ENCODE measurements around the gene BRME1. TPM values are rescaled to one million over a fixed set of nuclear protein-coding genes. Genes with fewer than 3 reads are reported as not detected.

The BRME1 gene
- total and polyA plus RNA-seq, 2 of the 13 experiments (the other 11 are each of a cell fraction or from before 2014, with no cell fraction given) = 0.74 to 1.5 TPM

GRCh38 chr19:13847407-13848339 lies 58.2 kb downstream of the BRME1 start (continued):
- TF ChIP-seq ATF4 (CRISPR knock-in tag; IDR thresholded peaks at IDR 0.05) (no peak), ZIK1 (CRISPR knock-in tag; IDR thresholded peaks at IDR 0.05; ENCODE audit: borderline replicate concordance, low read depth) (no peak), GPN1 (CRISPR knock-in tag; IDR thresholded peaks at IDR 0.05; ENCODE audit: borderline replicate concordance) (no peak), KLF9 (CRISPR knock-in tag; IDR thresholded peaks at IDR 0.05; ENCODE audit: low read depth) (no peak), KLF12 (CRISPR knock-in tag; IDR thresholded peaks at IDR 0.05; ENCODE audit: borderline replicate concordance) (no peak), RFXAP (CRISPR knock-in tag; IDR thresholded peaks at IDR 0.05; ENCODE audit: borderline replicate concordance) (no peak), AHR (CRISPR knock-in tag; IDR thresholded peaks at IDR 0.05) (no peak), ZNF746 (CRISPR knock-in tag; IDR thresholded peaks at IDR 0.05) (peak; percentile 77), ZNF687 (CRISPR knock-in tag; IDR thresholded peaks at IDR 0.05) (peak; percentile 63), ESRRA (CRISPR knock-in tag; IDR thresholded peaks at IDR 0.05; ENCODE audit: low read depth) (no peak), ZNF281 (CRISPR knock-in tag; IDR thresholded peaks at IDR 0.05; ENCODE audit: borderline replicate concordance) (peak; percentile 71; the same call in 1 of the 2 replicates), TBX3 (IDR thresholded peaks at IDR 0.05; ENCODE audit: borderline replicate concordance) (no peak), YEATS2 (CRISPR knock-in tag; IDR thresholded peaks at IDR 0.05; ENCODE audit: borderline replicate concordance) (no peak)
- TF ChIP-seq, protein P1, sequence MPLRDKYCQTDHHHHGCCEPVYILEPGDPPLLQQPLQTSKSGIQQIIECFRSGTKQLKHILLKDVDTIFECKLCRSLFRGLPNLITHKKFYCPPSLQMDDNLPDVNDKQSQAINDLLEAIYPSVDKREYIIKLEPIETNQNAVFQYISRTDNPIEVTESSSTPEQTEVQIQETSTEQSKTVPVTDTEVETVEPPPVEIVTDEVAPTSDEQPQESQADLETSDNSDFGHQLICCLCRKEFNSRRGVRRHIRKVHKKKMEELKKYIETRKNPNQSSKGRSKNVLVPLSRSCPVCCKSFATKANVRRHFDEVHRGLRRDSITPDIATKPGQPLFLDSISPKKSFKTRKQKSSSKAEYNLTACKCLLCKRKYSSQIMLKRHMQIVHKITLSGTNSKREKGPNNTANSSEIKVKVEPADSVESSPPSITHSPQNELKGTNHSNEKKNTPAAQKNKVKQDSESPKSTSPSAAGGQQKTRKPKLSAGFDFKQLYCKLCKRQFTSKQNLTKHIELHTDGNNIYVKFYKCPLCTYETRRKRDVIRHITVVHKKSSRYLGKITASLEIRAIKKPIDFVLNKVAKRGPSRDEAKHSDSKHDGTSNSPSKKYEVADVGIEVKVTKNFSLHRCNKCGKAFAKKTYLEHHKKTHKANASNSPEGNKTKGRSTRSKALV (CRISPR knock-in tag; IDR thresholded peaks at IDR 0.05) = no peak
- TF ChIP-seq, protein P2, sequence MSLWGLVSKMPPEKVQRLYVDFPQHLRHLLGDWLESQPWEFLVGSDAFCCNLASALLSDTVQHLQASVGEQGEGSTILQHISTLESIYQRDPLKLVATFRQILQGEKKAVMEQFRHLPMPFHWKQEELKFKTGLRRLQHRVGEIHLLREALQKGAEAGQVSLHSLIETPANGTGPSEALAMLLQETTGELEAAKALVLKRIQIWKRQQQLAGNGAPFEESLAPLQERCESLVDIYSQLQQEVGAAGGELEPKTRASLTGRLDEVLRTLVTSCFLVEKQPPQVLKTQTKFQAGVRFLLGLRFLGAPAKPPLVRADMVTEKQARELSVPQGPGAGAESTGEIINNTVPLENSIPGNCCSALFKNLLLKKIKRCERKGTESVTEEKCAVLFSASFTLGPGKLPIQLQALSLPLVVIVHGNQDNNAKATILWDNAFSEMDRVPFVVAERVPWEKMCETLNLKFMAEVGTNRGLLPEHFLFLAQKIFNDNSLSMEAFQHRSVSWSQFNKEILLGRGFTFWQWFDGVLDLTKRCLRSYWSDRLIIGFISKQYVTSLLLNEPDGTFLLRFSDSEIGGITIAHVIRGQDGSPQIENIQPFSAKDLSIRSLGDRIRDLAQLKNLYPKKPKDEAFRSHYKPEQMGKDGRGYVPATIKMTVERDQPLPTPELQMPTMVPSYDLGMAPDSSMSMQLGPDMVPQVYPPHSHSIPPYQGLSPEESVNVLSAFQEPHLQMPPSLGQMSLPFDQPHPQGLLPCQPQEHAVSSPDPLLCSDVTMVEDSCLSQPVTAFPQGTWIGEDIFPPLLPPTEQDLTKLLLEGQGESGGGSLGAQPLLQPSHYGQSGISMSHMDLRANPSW (CRISPR knock-in tag; IDR thresholded peaks at IDR 0.05; ENCODE audit: borderline replicate concordance) = no peak
